SJCRH30 (cell line): Measurements from ENCODE around the gene UST. TPM values are rescaled to one million over a fixed set of nuclear protein-coding genes. Genes with fewer than 3 reads are reported as not detected.
"Not testable (repeated sequence)": the region's sequence is repeated elsewhere in the genome, so short reads cannot be mapped to it uniquely, and the experiment has no call there.

ENCODE experiments used
- DNase-seq, 2 experiments: peaks; one replicate each; pipeline ENCODE4 v3.0.0-alpha.2; 2015 to 2020
- H3K27ac ChIP-seq: fragments of 250-450 bp; sonication (Bioruptor Pico); 2 replicates; pipeline ENCODE4 v1.5.1; 2020; ENCODE audit warnings: mild to moderate bottlenecking, moderate library complexity
- H3K27me3 ChIP-seq: fragments of 250-450 bp; sonication (Bioruptor Pico); 2 replicates; pipeline ENCODE4 v1.5.1; 2020; ENCODE audit warnings: mild to moderate bottlenecking, moderate library complexity
- H3K36me3 ChIP-seq: fragments of 250-450 bp; sonication (Bioruptor Pico); 2 replicates; pipeline ENCODE4 v1.5.1; 2020; ENCODE audit warnings: mild to moderate bottlenecking, moderate library complexity
- H3K4me1 ChIP-seq: fragments of 250-450 bp; sonication (Bioruptor Pico); 2 replicates; pipeline ENCODE4 v1.5.1; 2020; ENCODE audit warnings: mild to moderate bottlenecking, moderate library complexity
- H3K4me3 ChIP-seq: fragments of 250-450 bp; sonication (Bioruptor Pico); 2 replicates; pipeline ENCODE4 v1.5.1; 2020; ENCODE audit warnings: mild to moderate bottlenecking, moderate library complexity
- H3K9me3 ChIP-seq: fragments of 250-450 bp; sonication (Bioruptor Pico); replicated peaks from 2 replicates; pipeline ENCODE4 v1.5.1; 2020; ENCODE audit warnings: mild to moderate bottlenecking, moderate library complexity
- total RNA-seq: library from RNA; depleted of rRNA; stranded (reverse); fragments of >200 nt; shearing (Covaris generic); gene quantifications from 2 replicates; pipeline ENCODE4 v1.2.3, GENCODE V29; 2014

Gene UST
- total RNA-seq, 1 experiment from 2014 or later: 28.9 TPM

- Histone ChIP-seq H3K27ac (no peak overlapping the region), H3K4me3 (no peak overlapping the region), H3K4me1 (no peaks in the 10 kb centered on the region; the same call in 1 of the 2 replicates), H3K27me3 (no peaks in the 10 kb centered on the region), H3K36me3 (no peaks in the 10 kb centered on the region), H3K9me3 (no peaks in the 10 kb centered on the region; the same call in 1 of the 2 replicates)
- no peak for DNase-seq
These were observed 118.1 kb downstream of the UST start for GRCh38 chr6:148864941-148865340.

DNA sequence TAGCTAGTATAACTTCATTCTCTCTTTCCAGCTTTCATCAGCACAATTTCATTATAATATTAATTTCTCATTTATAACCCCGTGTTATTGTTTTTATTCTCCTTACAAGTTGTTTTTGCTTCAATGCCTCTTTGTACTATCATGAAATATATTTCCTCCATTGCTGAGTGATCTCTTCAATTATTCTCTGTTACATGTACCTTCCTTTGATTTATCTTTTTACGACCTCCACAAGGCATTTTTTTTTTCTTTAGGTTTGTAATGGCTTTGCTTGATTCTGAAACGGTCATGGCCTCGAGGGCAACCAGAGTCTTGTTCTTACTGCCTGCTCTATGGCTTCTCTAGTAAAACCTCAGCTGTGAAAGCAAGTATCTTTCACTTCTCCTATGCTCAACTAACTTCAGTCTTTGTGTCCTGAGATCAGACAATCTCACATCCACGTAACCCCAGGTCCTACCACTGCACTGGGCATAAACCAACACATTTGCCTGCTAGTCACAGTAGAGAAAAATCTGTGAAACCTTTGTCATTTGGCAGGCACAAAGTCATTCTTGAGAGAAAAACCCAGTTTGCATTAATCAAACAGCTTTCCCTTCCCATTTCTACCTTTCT lies 119.9 kb downstream of the UST start:
- Histone ChIP-seq H3K36me3 (no peaks in the 10 kb centered on the region), H3K9me3 (no peaks in the 10 kb centered on the region; the same call in 1 of the 2 replicates), H3K4me1 (no peaks in the 10 kb centered on the region; the same call in 1 of the 2 replicates), H3K4me3 (no peak overlapping the region), H3K27ac (no peak overlapping the region), H3K27me3 (no peaks in the 10 kb centered on the region)
- no peak for DNase-seq

DNA sequence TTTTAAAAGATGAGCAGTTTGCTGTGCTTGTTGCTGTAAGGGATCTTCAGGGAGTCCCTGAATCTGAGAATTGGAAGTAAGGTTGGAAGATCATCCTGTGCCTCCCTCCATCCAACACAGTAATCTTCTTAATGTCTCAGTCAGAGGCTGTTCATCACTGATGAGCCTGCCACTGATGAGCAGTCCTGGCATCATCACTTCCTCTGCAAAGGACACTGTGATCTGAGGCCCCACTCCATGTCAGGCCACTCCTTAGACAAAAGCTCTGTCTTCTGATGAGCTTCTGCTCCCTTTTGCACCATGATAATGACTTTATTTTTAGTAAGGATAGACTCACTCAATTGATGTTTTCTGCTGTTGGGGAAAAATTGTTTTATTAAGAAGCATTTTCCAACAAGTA lies 121.0 kb downstream of the UST start:
- no peaks in the 10 kb centered on the region for H3K27me3 ChIP-seq
- H3K36me3 ChIP-seq: no peaks in the 10 kb centered on the region
- no peaks in the 10 kb centered on the region; the same call in 1 of the 2 replicates for H3K4me1 ChIP-seq
- H3K9me3 ChIP-seq: no peaks in the 10 kb centered on the region; the same call in 1 of the 2 replicates
- no peak for DNase-seq
- H3K4me3 ChIP-seq: no peak overlapping the region
- no peak overlapping the region for H3K27ac ChIP-seq

DNA sequence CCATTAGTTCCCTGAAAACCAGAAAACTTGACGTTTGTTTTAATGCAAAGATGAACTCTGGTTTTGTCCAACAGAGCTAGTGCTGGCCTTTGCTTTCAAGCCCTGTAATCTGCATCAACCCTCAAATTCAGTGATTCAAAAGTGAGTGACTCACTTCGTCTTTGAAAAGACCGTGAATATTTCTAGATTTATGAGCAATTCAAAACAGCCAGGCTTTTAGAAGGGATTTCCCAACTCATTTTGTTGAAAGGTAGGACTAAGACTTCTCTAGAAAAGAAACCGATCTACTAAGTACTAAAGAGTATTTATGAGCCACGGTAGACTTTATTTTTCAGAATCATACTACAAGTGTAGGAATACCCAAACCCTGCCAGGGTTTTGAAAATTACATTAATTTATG lies 121.5 kb downstream of the UST start:
- Histone ChIP-seq H3K4me1 (no peaks in the 10 kb centered on the region; the same call in 1 of the 2 replicates), H3K27me3 (no peaks in the 10 kb centered on the region), H3K9me3 (no peaks in the 10 kb centered on the region; the same call in 1 of the 2 replicates), H3K27ac (no peak overlapping the region), H3K36me3 (no peaks in the 10 kb centered on the region), H3K4me3 (no peak overlapping the region)
- no peak for DNase-seq

- H3K4me3 ChIP-seq: no peak overlapping the region
- DNase-seq: no peak
- H3K36me3 ChIP-seq: no peaks in the 10 kb centered on the region
- H3K27ac ChIP-seq: no peak overlapping the region
- H3K9me3 ChIP-seq: no peaks in the 10 kb centered on the region; the same call in 1 of the 2 replicates
- H3K4me1 ChIP-seq: no peaks in the 10 kb centered on the region; the same call in 1 of the 2 replicates
- no peaks in the 10 kb centered on the region for H3K27me3 ChIP-seq
These were observed 122.1 kb downstream of the UST start for GRCh38 chr6:148868901-148869300.

DNA sequence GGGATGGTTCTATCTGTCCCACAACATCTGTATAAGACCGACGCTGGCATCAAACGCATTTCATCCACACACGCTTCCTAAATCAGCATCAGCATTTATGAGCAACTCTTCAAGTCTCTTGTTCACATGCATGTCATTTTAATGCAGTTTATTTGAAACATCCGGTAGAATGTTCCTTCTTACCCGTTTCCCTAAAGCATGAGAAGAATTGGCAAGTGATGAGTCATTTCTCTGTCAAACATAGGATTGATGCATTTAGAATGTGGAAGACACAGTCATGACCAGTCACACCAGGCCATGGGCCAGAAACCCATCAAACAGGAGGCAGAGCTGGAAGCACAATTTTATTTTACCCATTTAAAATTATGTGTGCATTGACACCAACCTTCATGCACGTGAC lies 122.8 kb downstream of the UST start:
- H3K36me3 ChIP-seq: no peaks in the 10 kb centered on the region
- no peak for DNase-seq
- H3K9me3 ChIP-seq: no peaks in the 10 kb centered on the region; the same call in 1 of the 2 replicates
- no peak overlapping the region for H3K27ac ChIP-seq
- peaks cover 4% of the 10 kb centered on the region; the same call in 1 of the 2 replicates for H3K4me1 ChIP-seq
- no peak overlapping the region for H3K4me3 ChIP-seq
- no peaks in the 10 kb centered on the region for H3K27me3 ChIP-seq

GRCh38 chr6:148873154-148873553 lies 126.3 kb downstream of the UST start:
- DNase-seq: no peak
- H3K4me1 ChIP-seq: peaks cover 4% of the 10 kb centered on the region; the same call in 1 of the 2 replicates
- no peaks in the 10 kb centered on the region for H3K9me3 ChIP-seq

GRCh38 chr6:148873868-148874267 lies 127.0 kb downstream of the UST start:
- H3K27ac ChIP-seq: no peak overlapping the region
- no peaks in the 10 kb centered on the region for H3K36me3 ChIP-seq
- H3K9me3 ChIP-seq: no peaks in the 10 kb centered on the region
- H3K4me1 ChIP-seq: 0 out of 2 replicates have a peak, but pooled peaks cover 4% of the 10 kb centered on the region
- H3K27me3 ChIP-seq: no peaks in the 10 kb centered on the region
- no peak overlapping the region for H3K4me3 ChIP-seq
- no peak for DNase-seq

More at GRCh38 chr6:148873154-148873553, 126.3 kb downstream of the UST start:
- Histone ChIP-seq H3K27ac (no peak overlapping the region), H3K4me3 (no peak overlapping the region), H3K27me3 (no peaks in the 10 kb centered on the region), H3K36me3 (no peaks in the 10 kb centered on the region)

GRCh38 chr6:148874698-148875293 lies 128.0 kb downstream of the UST start:
- Histone ChIP-seq H3K4me3 (peak overlapping the region; percentile 2; the same call in 1 of the 2 replicates), H3K27ac (no peak overlapping the region), H3K9me3 (no peaks in the 10 kb centered on the region), H3K36me3 (no peaks in the 10 kb centered on the region), H3K4me1 (0 out of 2 replicates have a peak, but pooled peaks cover 4% of the 10 kb centered on the region), H3K27me3 (no peaks in the 10 kb centered on the region)
- peak; percentile 30 to 55 for DNase-seq

DNA sequence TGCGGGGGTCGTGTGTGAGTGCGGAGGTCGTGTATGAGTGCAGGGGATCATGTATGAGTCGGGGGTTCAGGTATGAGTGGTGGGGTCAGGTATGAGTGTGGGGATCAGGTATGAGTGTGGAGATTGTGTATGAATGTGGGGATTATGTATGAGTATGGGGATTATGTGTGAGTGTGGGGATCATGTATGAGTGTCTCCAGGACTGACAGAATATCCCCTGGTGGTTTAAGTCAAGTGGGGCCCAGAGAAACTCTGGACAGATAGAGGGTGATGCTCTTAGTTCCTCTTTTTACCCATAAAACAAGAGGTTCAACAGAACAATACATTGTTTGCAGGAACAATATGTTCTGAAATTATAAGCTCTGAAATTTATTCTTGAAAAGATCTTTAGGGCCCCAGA lies 131.9 kb downstream of the UST start:
- Histone ChIP-seq H3K4me1 (0 out of 2 replicates have a peak, but pooled peaks cover 4% of the 10 kb centered on the region), H3K4me3 (no peak overlapping the region), H3K27ac (no peak overlapping the region), H3K9me3 (no peaks in the 10 kb centered on the region), H3K36me3 (no peaks in the 10 kb centered on the region), H3K27me3 (no peaks in the 10 kb centered on the region)
- no peak for DNase-seq

DNA sequence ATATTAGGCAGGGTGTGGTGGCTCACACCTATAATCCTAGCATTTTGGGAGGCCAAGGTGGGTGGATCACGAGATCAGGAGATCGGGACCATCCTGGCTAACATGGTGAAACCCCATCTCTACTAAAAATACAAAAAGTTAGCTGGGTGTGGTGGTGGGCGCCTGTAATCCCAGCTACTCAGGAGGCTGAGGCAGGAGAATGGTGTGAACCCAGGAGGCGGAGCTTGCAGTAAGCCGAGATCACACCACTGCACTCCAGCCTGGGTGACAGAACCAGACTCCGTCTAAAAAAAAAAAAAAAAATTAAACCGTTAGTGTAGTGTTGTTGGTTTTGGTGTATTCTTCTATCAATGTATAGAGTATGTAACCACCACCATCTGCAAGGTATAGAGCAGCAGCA lies 133.9 kb downstream of the UST start:
- not testable (repeated sequence) for H3K4me1 ChIP-seq, H3K36me3 ChIP-seq, H3K4me3 ChIP-seq, H3K27me3 ChIP-seq, H3K9me3 ChIP-seq, DNase-seq, H3K27ac ChIP-seq

- Histone ChIP-seq H3K27me3 (no peaks in the 10 kb centered on the region), H3K4me3 (no peak overlapping the region), H3K27ac (no peak overlapping the region), H3K4me1 (no peaks in the 10 kb centered on the region), H3K36me3 (no peaks in the 10 kb centered on the region), H3K9me3 (no peaks in the 10 kb centered on the region)
- DNase-seq: no peak
These were observed 134.9 kb downstream of the UST start for GRCh38 chr6:148881593-148882311.

DNA sequence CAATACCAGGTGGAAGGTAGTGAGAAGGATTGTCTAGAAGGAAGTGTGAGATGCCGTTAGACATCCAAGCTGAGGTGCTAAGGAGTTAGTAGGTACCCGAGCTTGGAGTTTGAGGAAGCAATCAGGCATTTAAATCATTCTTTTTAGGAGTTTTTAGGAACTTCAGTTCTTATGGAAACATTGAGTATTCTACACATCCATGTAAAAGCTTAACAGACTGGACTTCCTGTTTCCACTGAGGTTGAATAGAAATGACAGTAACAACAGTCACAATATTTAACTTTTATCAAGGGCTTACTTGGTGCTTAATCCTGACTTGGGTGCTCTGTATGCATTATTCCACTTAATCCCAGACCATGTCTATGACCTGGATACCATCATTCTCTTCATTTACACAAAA lies 136.4 kb downstream of the UST start:
- Histone ChIP-seq H3K9me3 (no peaks in the 10 kb centered on the region), H3K27ac (no peak overlapping the region), H3K4me3 (no peak overlapping the region), H3K4me1 (no peaks in the 10 kb centered on the region; the same call in 1 of the 2 replicates), H3K36me3 (no peaks in the 10 kb centered on the region), H3K27me3 (no peaks in the 10 kb centered on the region)
- no peak for DNase-seq

DNA sequence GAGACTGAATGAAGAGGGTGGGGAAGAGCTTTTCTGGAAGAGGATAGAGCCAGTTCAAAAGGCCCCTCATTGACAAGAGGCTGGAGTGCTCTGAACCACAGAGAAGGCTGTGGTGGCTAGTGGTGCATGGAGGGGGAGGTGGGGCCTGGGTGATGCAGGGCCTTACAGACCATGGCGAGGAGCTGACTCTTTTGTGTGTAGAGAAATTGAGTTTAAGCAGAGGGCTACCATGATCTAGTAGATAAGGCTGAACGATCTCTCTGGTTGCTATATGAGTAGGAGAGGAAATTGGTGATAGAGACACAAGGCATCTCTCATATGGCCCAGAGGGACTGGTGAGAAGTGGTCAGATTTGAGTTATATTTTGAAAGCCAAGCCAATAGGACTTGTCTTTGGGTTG lies 137.6 kb downstream of the UST start:
- H3K4me3 ChIP-seq: no peak overlapping the region
- H3K27me3 ChIP-seq: no peaks in the 10 kb centered on the region
- no peak overlapping the region for H3K27ac ChIP-seq
- DNase-seq: no peak
- no peaks in the 10 kb centered on the region for H3K36me3 ChIP-seq
- H3K4me1 ChIP-seq: peaks cover 5% of the 10 kb centered on the region; the same call in 1 of the 2 replicates
- no peaks in the 10 kb centered on the region for H3K9me3 ChIP-seq
